SK-N-MC (cell line): Measurements from ENCODE around the gene FNDC3A.

ENCODE experiments used
- EZH2 ChIP-seq: fragments of 200-600 bp; sonication (generic); IDR thresholded peaks from one replicate; pipeline ENCODE4 v1.6.1; 2017; ENCODE audit warnings: antibody characterized with exemption
- FOXP2 ChIP-seq: optimal IDR thresholded peaks from 2 replicates; pipeline ENCODE3; 2011; ENCODE audit warnings: mild to moderate bottlenecking, moderate library complexity; ENCODE audit not compliant: insufficient read depth; ENCODE audit errors: extremely low read length, control extremely low read depth
- POLR2AphosphoS5 ChIP-seq: IDR thresholded peaks from 2 replicates; pipeline ENCODE4 v1.6.1; 2012; ENCODE audit warnings: mild to moderate bottlenecking, low read depth, low read length, borderline replicate concordance

DNA sequence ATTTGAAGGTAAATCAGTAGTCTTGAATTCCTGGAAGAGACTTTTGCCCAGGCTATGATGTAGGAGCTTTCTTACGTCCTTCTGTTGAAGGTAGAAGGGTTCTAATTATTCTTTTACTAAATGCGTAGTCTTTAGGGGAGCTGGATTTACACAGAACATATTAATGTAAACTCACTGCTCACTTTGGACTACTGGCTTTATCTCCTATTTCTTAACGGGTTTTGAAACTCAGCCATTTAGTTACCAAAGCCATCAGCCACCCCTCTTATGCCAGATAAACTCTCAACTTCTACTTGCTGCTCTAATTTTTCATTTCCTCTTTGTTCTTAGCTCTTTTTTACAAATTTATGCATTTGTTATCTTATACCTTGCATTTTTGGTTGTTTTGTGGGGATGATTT is 81.5 kb downstream of the FNDC3A start:
- TF ChIP-seq EZH2 (no peak), POLR2AphosphoS5 (no peak), FOXP2 (no peak)
